BE2C (cell line): Measurements from ENCODE around the gene TXN.

Experiments used
- DNase-seq: peaks from one replicate; pipeline ENCODE4 v3.0.0-alpha.2; 2020
- H3K27me3 ChIP-seq: fragments of 250-450 bp; sonication (Bioruptor Pico); 2 replicates; pipeline ENCODE4 v1.5.1; 2020; ENCODE audit warnings: mild to moderate bottlenecking
- H3K36me3 ChIP-seq: fragments of 250-450 bp; sonication (Bioruptor Pico); 2 replicates; pipeline ENCODE4 v1.5.1; 2020; ENCODE audit warnings: mild to moderate bottlenecking
- H3K4me1 ChIP-seq: fragments of 250-450 bp; sonication (Bioruptor Pico); 2 replicates; pipeline ENCODE4 v1.5.1; 2020
- H3K4me3 ChIP-seq: 2 replicates; pipeline ENCODE4 v1.5.1; 2011; ENCODE audit warnings: low read depth, low read length
- H3K9me3 ChIP-seq: fragments of 250-450 bp; sonication (Bioruptor Pico); 2 replicates; pipeline ENCODE4 v1.5.1; 2020
- TF ChIP-seq, protein P1 (sequence below): IDR thresholded peaks from 2 replicates; pipeline ENCODE4 v1.5.1; 2012; ENCODE audit warnings: mild to moderate bottlenecking, low read depth, low read length

Gene TXN

DNA sequence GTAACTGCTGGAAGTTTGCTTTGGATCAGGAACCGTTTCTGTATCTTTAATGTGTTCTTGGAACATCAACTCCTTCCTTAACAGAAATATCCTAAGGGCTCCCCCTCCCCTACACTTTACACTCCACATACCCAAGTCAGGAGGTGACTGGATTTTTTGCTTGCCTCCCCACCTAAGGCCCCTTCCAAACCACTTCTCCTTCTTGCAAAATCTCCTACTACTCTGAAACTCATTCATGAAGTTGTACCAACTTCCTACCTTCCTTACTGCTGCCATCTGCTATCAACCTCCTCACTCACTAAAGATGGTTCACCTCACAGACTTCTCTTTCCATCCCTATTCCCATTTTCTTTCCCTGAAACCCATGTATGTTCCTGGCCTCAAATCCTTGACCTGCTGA is 16.1 kb downstream of the TXN start:
- H3K27me3 ChIP-seq = no peaks in the 10 kb centered on the region
- H3K9me3 ChIP-seq = no peaks in the 10 kb centered on the region; the same call in 1 of the 2 replicates
- no peak overlapping the region for H3K4me3 ChIP-seq
- H3K36me3 ChIP-seq = peaks cover 22% of the 10 kb centered on the region
- TF ChIP-seq, protein P1, sequence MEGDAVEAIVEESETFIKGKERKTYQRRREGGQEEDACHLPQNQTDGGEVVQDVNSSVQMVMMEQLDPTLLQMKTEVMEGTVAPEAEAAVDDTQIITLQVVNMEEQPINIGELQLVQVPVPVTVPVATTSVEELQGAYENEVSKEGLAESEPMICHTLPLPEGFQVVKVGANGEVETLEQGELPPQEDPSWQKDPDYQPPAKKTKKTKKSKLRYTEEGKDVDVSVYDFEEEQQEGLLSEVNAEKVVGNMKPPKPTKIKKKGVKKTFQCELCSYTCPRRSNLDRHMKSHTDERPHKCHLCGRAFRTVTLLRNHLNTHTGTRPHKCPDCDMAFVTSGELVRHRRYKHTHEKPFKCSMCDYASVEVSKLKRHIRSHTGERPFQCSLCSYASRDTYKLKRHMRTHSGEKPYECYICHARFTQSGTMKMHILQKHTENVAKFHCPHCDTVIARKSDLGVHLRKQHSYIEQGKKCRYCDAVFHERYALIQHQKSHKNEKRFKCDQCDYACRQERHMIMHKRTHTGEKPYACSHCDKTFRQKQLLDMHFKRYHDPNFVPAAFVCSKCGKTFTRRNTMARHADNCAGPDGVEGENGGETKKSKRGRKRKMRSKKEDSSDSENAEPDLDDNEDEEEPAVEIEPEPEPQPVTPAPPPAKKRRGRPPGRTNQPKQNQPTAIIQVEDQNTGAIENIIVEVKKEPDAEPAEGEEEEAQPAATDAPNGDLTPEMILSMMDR = no peak
- no peak for DNase-seq
- no peaks in the 10 kb centered on the region for H3K4me1 ChIP-seq

DNA sequence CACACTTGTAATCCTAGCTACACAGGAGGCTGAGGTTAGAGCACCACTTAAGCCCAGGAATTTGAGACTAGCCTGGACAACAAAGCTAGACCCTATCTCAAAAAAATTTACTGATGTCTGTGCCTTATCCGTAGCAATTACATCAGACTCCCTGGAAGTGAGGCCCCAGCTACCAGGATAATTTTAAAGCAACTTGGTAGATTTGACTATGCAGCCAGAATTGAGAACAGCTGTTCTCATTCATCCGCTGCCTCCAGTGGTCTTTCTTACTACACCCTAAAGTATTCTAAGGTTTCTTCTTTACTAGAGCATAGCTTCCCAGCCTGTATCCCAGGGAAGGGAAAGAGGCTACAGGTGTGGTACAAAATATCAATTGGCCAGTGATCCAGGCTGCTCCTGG is 28.0 kb downstream of the TXN start:
- TF ChIP-seq, protein P1 = no peak
- H3K4me3 ChIP-seq = no peak overlapping the region

DNA sequence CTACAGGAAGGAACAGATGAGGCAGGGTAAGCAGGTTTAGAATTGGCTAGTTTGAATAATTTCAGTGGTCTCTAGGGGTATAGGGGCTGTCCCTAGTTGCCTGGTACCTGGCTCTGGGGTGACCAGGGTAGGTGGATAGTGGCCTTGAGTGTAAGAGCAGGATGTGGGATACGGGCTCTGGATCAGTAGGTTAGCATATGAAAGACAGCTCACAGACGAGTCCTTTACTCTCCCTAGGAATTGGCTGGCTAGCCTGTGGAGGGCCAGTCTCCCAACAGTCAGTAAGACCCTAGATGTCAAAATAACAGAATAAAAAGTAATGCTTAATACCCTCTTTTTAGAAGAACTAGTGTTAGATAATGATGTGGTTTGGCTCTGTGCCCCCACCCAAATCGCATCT is 31.7 kb downstream of the TXN start:
- Histone ChIP-seq H3K4me1 (no peaks in the 10 kb centered on the region), H3K9me3 (no peaks in the 10 kb centered on the region), H3K27me3 (no peaks in the 10 kb centered on the region; the same call in 1 of the 2 replicates), H3K4me3 (no peak overlapping the region), H3K36me3 (no peaks in the 10 kb centered on the region)
- DNase-seq = no peak
- TF ChIP-seq, protein P1 = no peak

More for the DNA sequence above, 28.0 kb downstream of the TXN start:
- Histone ChIP-seq H3K4me1 (no peaks in the 10 kb centered on the region), H3K9me3 (no peaks in the 10 kb centered on the region), H3K27me3 (no peaks in the 10 kb centered on the region), H3K36me3 (no peaks in the 10 kb centered on the region)
- no peak for DNase-seq

DNA sequence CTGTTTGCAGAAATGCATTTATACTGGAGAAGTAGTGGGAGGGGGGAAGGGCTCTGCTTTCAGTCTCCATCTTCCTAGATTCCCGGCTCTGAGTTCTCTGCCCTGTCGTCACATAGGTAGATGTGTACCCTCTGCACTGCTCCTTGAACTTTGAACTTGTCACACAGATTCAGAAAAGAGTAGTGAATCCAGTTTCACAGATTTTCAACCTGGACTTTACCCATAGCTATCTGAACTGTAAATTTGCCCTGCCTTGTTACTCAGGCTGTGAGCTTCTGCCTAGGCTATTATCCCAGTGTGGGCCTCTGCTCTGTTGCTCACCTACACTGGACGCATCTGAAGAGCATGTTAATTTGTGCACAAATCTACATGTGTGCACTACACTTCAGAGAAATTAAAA is 35.5 kb downstream of the TXN start:
- Histone ChIP-seq H3K36me3 (no peaks in the 10 kb centered on the region), H3K9me3 (no peaks in the 10 kb centered on the region), H3K4me1 (no peaks in the 10 kb centered on the region), H3K4me3 (no peak overlapping the region), H3K27me3 (peaks cover 10% of the 10 kb centered on the region)
- TF ChIP-seq, protein P1 = no peak
- DNase-seq = no peak

DNA sequence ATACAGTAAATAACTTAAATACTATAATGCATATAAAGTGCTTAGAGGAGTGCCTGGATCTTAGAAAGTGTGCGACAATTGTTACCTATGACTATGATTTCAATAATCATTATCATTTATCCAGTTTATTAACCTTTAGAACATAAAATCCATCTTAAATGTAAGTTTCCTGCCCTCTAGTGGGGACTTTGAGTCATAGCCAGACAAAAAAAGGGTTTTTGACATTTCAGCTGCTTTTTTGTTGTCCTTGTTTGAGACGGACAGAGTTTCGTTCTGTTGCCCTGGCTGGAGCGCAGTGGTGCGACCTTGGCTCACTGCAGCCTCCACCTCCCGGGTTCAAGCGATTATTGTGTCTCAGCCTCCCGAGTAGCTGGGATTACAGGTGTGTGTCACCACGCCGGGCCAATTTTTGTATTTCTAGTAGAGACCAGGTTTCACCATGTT is 38.6 kb downstream of the TXN start:
- Histone ChIP-seq H3K4me3 (no peak overlapping the region), H3K4me1 (no peaks in the 10 kb centered on the region), H3K36me3 (no peaks in the 10 kb centered on the region), H3K9me3 (no peaks in the 10 kb centered on the region), H3K27me3 (peaks cover 10% of the 10 kb centered on the region)
- TF ChIP-seq, protein P1 = peak; percentile 72
- no peak for DNase-seq

DNA sequence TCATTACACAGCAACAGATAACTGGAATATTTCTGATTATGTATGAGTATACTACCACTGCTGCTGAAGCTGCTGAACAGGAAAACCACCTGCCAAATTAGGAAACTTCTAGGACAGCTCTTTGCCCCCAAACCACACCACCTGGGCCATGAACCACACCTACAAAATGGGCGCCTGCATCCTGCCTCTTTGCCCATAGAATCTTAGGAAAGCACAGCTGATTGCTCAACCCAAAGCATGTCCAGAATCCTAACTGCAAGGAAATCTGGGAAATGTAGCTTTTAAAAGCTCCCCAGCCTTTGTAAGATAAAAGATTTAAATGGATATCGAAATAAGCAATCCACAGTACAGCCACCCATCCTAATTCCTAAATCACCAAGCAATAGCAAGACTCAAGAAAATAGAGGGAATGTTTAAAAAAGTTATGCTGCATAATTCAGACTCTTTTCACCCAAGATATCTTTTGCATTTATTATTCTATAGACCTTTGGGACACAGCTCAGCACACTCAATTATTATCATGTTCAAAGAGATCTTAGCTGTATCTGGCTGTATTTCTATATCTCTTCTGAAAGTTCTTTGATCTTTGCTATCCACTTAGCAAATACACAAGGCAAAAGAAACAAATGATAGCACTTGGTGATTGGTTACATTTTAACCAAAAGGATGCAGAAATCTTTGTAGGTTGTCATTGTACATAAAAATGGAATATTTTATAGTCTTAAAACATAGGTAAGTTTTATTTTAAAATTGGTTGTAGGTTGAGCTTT is 41.5 kb downstream of the TXN start:
- no peak for DNase-seq
- Histone ChIP-seq H3K9me3 (no peaks in the 10 kb centered on the region), H3K36me3 (no peaks in the 10 kb centered on the region), H3K4me3 (no peak overlapping the region), H3K27me3 (peaks cover 10% of the 10 kb centered on the region), H3K4me1 (no peaks in the 10 kb centered on the region)
- TF ChIP-seq, protein P1 = no peak
